B cell (primary cell): ENCODE measurements around the gene CLEC4D. TPM values are rescaled to one million over a fixed set of nuclear protein-coding genes. Genes with fewer than 3 reads are reported as not detected.

Source experiments
- ATAC-seq: fragments of 200-7000 bp; cut with Tn5 transposase; one replicate; pipeline ENCODE4 v1.10.0; 2021; ENCODE audit warnings: low read depth, mild to moderate bottlenecking, moderate number of reproducible peaks, moderate library complexity
- CTCF ChIA-PET: fragments of 350-600 bp; sonication (Branson Sonifier 250); formaldehyde crosslinking; loops from one replicate; lab custom pipeline; 2021; ENCODE audit warnings: antibody characterized with exemption, inconsistent platforms; lab: Charles Lee
- POLR2A ChIA-PET: fragments of 350-600 bp; sonication (Branson Sonifier 250); formaldehyde crosslinking; loops from one replicate; lab custom pipeline; 2021; ENCODE audit warnings: antibody characterized with exemption; lab: Charles Lee
- DNase-seq: peaks from one replicate; pipeline ENCODE4 v3.0.0; 2013
- H2AFZ ChIP-seq: 2 replicates; pipeline ENCODE4 v1.6.1; 2012; ENCODE audit warnings: mild to moderate bottlenecking, low read depth, low read length; ENCODE audit not compliant: insufficient read depth, poor library complexity, severe bottlenecking
- H3K27ac ChIP-seq, 2 donors: 1 replicate in 1 of 2; 2 replicates in 1 of 2; pipeline ENCODE4 v1.5.1; 2012 to 2013; ENCODE audit warnings: low read length in 2 of 2, mild to moderate bottlenecking in 2 of 2, moderate library complexity in 1 of 2
- H3K27me3 ChIP-seq, 4 experiments: fragments of 200-600 bp in 1 of 4; sonication (generic) in 1 of 4; replicated peaks in 1 of 4; 1 replicate in 2 of 4; 2 replicates in 2 of 4; pipeline versions ENCODE4 v1.6.1 to v1.7.0; 2013 to 2016; ENCODE audit warnings: low read length in 3 of 4, mild to moderate bottlenecking in 2 of 4, mixed read lengths in 1 of 4, moderate library complexity in 1 of 4; ENCODE audit not compliant: insufficient read depth in 4 of 4, control insufficient read depth in 3 of 4; ENCODE audit errors: control extremely low read depth in 1 of 4
- H3K36me3 ChIP-seq, 2 experiments: replicated peaks in 1 of 2; 1 replicate in 1 of 2; 2 replicates in 1 of 2; pipeline versions ENCODE4 v1.6.1 to v1.7.1; 2013; ENCODE audit warnings: low read length in 1 of 2; ENCODE audit not compliant: insufficient read depth in 2 of 2, control insufficient read depth in 1 of 2; ENCODE audit errors: control extremely low read depth in 1 of 2, extremely low read depth in 1 of 2
- H3K4me1 ChIP-seq, 2 donors: fragments of 200-600 bp in 1 of 2; sonication (generic) in 1 of 2; 1 replicate in 1 of 2; 2 replicates in 1 of 2; pipeline versions ENCODE4 v1.5.1 to v1.6.1; 2013 to 2017; ENCODE audit warnings: low read length in 2 of 2; ENCODE audit not compliant: control insufficient read depth in 2 of 2, insufficient read depth in 2 of 2
- H3K4me2 ChIP-seq: replicated peaks from 2 replicates; pipeline ENCODE3; 2012; ENCODE audit warnings: mild to moderate bottlenecking, low read depth, low read length; ENCODE audit not compliant: poor library complexity, severe bottlenecking
- H3K4me3 ChIP-seq, 5 experiments: fragments of 200-600 bp in 1 of 5; sonication (generic) in 1 of 5; 1 replicate in 3 of 5; 2 replicates in 2 of 5; pipeline versions ENCODE4 v1.5.1 to v1.7.0; 2011 to 2016; ENCODE audit warnings: low read length in 4 of 5, mild to moderate bottlenecking in 4 of 5, low read depth in 2 of 5, control low read depth in 1 of 5, moderate library complexity in 1 of 5; ENCODE audit not compliant: insufficient read depth in 1 of 5; ENCODE audit errors: control extremely low read depth in 1 of 5, extremely low read depth in 1 of 5
- H3K79me2 ChIP-seq: fragments of 200-600 bp; sonication (generic); one replicate; pipeline ENCODE4 v1.6.0; 2016; ENCODE audit warnings: low read length; ENCODE audit not compliant: control insufficient read depth, insufficient read depth
- H3K9ac ChIP-seq: fragments of 200-600 bp; sonication (generic); 2 replicates; pipeline ENCODE4 v1.6.1; 2017; ENCODE audit warnings: mild to moderate bottlenecking, low read length, moderate library complexity
- H3K9me3 ChIP-seq, 3 donors: one replicate each; pipeline versions ENCODE4 v1.6.1 to v1.7.1; 2013; ENCODE audit warnings: low read length in 2 of 3; ENCODE audit not compliant: control insufficient read depth in 2 of 3, insufficient read depth in 1 of 3; ENCODE audit errors: control extremely low read depth in 1 of 3
- H4K20me1 ChIP-seq: 2 replicates; pipeline ENCODE4 v1.6.0; 2012; ENCODE audit warnings: mild to moderate bottlenecking, low read length; ENCODE audit not compliant: insufficient read depth, control insufficient read depth, poor library complexity, severe bottlenecking
- H3K27ac Mint-ChIP-seq: one replicate; pipeline ENCODE4 v1.8.0; 2021; ENCODE audit warnings: mixed read lengths
- H3K27me3 Mint-ChIP-seq: one replicate; pipeline ENCODE4 v1.8.0; 2021; ENCODE audit warnings: mixed read lengths
- H3K4me1 Mint-ChIP-seq: one replicate; pipeline ENCODE4 v1.8.0; 2021; ENCODE audit warnings: mixed read lengths
- H3K4me3 Mint-ChIP-seq: one replicate; pipeline ENCODE4 v1.8.0; 2021; ENCODE audit warnings: mixed read lengths
- H3K9me3 Mint-ChIP-seq: one replicate; pipeline ENCODE4 v1.8.0; 2022; ENCODE audit warnings: mixed read lengths; ENCODE audit not compliant: insufficient read depth
- EZH2 ChIP-seq: IDR thresholded peaks from 2 replicates; pipeline ENCODE4 v1.6.1; 2012; ENCODE audit warnings: borderline replicate concordance, low read depth, mild to moderate bottlenecking, moderate library complexity, low read length; ENCODE audit not compliant: insufficient read depth, poor library complexity, severe bottlenecking
- WGBS: methylation state at CpG from one replicate; pipeline ENCODE4 v1.1.5; 2013; ENCODE audit warnings: missing lambda C conversion rate; ENCODE audit not compliant: insufficient coverage; 5-methylcytosine and 5-hydroxymethylcytosine counted together
- intact Hi-C: fragments of 100-400 bp; cut with micrococcal nuclease; formaldehyde crosslinking; loops from one replicate; pipeline ENCODE4 v1.10.0; 2022
- polyA plus RNA-seq: library from polyadenylated mRNA; depleted of rRNA; stranded (reverse); fragments of >200 nt; gene quantifications from 2 replicates; pipeline ENCODE4 v1.2.3, GENCODE V29; 2012
- total RNA-seq, 2 donors: library from RNA; stranded (reverse); fragments of 120-200 nt in 1 of 2; gene quantifications; 1 replicate in 1 of 2; 2 replicates in 1 of 2; pipeline versions ENCODE4 v1.2.3 to v1.2.4, GENCODE V29; 2013 to 2022
- TF ChIP-seq, protein P1 (sequence below): fragments of 200-600 bp; IDR thresholded peaks from one replicate; pipeline ENCODE4 v1.8.0; 2022; ENCODE audit warnings: antibody characterized with exemption, mild to moderate bottlenecking

The CLEC4D gene
- total and polyA plus RNA-seq, 2 donors (not counting 1 experiment from before 2014, with no cell fraction given), result not detected

GRCh38 chr12:8549381-8549780, 36.1 kb downstream of the CLEC4D start:
- no peaks in the 10 kb centered on the region for H3K79me2 ChIP-seq
- Mint-ChIP-seq H3K4me1 (peaks cover 4% of the 10 kb centered on the region), H3K27ac (no peak overlapping the region), H3K9me3 (no peaks in the 10 kb centered on the region), H3K4me3 (no peak overlapping the region), H3K27me3 (peaks cover 3% of the 10 kb centered on the region)
- TF ChIP-seq, protein P1, sequence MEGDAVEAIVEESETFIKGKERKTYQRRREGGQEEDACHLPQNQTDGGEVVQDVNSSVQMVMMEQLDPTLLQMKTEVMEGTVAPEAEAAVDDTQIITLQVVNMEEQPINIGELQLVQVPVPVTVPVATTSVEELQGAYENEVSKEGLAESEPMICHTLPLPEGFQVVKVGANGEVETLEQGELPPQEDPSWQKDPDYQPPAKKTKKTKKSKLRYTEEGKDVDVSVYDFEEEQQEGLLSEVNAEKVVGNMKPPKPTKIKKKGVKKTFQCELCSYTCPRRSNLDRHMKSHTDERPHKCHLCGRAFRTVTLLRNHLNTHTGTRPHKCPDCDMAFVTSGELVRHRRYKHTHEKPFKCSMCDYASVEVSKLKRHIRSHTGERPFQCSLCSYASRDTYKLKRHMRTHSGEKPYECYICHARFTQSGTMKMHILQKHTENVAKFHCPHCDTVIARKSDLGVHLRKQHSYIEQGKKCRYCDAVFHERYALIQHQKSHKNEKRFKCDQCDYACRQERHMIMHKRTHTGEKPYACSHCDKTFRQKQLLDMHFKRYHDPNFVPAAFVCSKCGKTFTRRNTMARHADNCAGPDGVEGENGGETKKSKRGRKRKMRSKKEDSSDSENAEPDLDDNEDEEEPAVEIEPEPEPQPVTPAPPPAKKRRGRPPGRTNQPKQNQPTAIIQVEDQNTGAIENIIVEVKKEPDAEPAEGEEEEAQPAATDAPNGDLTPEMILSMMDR, result no peak
- TF ChIP-seq EZH2, result no peak
- DNase-seq, result no peak
- intact Hi-C loops, result no loop called here
- 95% methylated on average over 3 of the region's 5 CpGs for WGBS
- no peaks in the 10 kb centered on the region for H3K27me3 ChIP-seq
- POLR2A ChIA-PET, result no interaction called here
- H3K4me2 ChIP-seq, result no peak overlapping the region
- H3K9ac ChIP-seq, result no peak overlapping the region
- no peak overlapping the region for H3K4me3 ChIP-seq
- CTCF ChIA-PET, result no interaction called here
- no peaks in the 10 kb centered on the region for H3K36me3 ChIP-seq
- H2AFZ ChIP-seq, result no peak overlapping the region
- no peaks in the 10 kb centered on the region for H3K4me1 ChIP-seq
- ATAC-seq, result no peak
- no peaks in the 10 kb centered on the region for H4K20me1 ChIP-seq
- H3K27ac ChIP-seq, result no peak overlapping the region
- no peaks in the 10 kb centered on the region for H3K9me3 ChIP-seq

DNA sequence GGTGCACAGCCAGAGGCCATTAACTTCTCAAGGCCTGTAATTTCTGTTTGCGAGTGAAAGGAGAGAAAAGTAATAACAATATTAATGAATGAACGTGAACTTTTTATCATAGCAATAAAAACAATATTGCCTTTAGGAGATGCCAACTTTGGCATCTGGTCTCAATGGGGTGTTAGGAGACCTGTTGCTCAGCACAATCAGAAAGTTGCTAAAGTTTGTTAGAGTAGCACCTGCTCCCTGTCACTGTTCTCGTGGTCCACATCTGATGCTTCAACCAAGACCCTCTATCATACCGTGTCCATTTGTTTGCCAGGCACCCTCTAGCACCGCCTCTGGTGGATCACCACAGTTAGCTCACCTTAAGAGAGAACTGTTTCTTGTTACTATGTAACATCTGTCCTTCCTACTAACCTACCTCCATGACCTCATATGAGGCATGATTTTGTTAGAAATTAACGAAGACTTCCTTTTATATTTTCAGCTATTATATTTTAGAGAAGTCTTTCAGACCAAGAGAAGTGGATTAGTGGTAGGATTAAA, 39.9 kb downstream of the CLEC4D start:
- POLR2A ChIA-PET, result no interaction called here
- WGBS, result no CpG with 5 or more reads among the region's 6 CpGs
- no peaks in the 10 kb centered on the region for H3K9me3 ChIP-seq
- no peak overlapping the region for H3K27ac ChIP-seq
- no peaks in the 10 kb centered on the region for H3K79me2 ChIP-seq
- TF ChIP-seq EZH2, result no peak
- TF ChIP-seq, protein P1, result no peak
- H3K36me3 ChIP-seq, result no peaks in the 10 kb centered on the region
- CTCF ChIA-PET, result interaction anchor here (0.7 to 5.6 kb wide), 2 partner anchors 9 to 486 kb away, joined by 3 to 28 read pairs; no protein-coding TSS in a partner anchor
- Mint-ChIP-seq H3K27ac (no peak overlapping the region), H3K4me3 (no peak overlapping the region), H3K4me1 (no peaks in the 10 kb centered on the region), H3K27me3 (no peaks in the 10 kb centered on the region), H3K9me3 (no peaks in the 10 kb centered on the region)
- intact Hi-C loops, result no loop called here
- DNase-seq, result no peak
- H3K4me3 ChIP-seq, result no peak overlapping the region
- ATAC-seq, result no peak
- no peak overlapping the region for H3K4me2 ChIP-seq
- H3K4me1 ChIP-seq, result no peaks in the 10 kb centered on the region
- no peaks in the 10 kb centered on the region for H4K20me1 ChIP-seq
- no peaks in the 10 kb centered on the region for H3K27me3 ChIP-seq
- H2AFZ ChIP-seq, result no peak overlapping the region
- no peak overlapping the region for H3K9ac ChIP-seq
